ENCODE measurements around the gene TDRD6. TPM values are rescaled to one million over a fixed set of nuclear protein-coding genes. Genes with fewer than 3 reads are reported as not detected.

Gene TDRD6
- total and polyA plus RNA-seq, 3 donors from 2014 or later = 28.1 to 51.3 (median 42.2) TPM

DNA sequence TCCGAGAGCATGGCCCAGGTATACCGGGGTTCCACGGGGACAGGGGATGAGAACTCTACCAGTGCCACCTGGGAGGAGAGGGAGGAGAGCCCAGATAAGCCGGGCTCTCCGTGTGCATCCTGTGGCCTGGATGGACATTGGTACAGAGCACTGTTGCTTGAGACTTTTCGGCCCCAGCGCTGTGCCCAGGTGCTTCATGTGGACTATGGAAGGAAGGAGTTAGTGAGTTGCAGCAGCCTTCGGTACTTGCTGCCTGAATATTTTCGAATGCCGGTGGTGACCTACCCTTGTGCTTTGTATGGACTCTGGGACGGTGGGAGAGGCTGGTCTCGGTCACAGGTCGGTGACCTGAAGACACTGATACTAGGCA, 1.3 kb downstream of the TDRD6 start:
- H3K4me3 ChIP-seq = peak overlapping the region; percentile 57 to 63

DNA sequence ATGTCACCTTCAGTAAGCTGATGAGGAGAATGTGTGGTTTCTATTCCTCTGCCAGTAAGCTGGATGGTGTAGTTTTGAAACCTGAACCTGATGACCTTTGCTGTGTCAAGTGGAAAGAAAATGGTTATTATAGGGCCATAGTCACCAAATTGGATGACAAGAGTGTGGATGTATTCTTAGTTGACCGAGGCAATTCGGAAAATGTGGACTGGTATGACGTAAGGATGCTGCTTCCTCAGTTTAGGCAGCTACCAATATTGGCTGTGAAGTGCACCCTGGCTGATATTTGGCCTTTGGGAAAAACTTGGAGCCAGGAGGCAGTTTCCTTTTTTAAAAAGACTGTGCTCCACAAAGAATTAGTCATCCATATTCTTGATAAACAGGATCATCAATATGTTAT, 2.0 kb downstream of the TDRD6 start:
- H3K27ac ChIP-seq = no peak overlapping the region
- H3K9me3 ChIP-seq = no peaks in the 10 kb centered on the region
- TF ChIP-seq, protein P1, sequence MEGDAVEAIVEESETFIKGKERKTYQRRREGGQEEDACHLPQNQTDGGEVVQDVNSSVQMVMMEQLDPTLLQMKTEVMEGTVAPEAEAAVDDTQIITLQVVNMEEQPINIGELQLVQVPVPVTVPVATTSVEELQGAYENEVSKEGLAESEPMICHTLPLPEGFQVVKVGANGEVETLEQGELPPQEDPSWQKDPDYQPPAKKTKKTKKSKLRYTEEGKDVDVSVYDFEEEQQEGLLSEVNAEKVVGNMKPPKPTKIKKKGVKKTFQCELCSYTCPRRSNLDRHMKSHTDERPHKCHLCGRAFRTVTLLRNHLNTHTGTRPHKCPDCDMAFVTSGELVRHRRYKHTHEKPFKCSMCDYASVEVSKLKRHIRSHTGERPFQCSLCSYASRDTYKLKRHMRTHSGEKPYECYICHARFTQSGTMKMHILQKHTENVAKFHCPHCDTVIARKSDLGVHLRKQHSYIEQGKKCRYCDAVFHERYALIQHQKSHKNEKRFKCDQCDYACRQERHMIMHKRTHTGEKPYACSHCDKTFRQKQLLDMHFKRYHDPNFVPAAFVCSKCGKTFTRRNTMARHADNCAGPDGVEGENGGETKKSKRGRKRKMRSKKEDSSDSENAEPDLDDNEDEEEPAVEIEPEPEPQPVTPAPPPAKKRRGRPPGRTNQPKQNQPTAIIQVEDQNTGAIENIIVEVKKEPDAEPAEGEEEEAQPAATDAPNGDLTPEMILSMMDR (IDR thresholded peaks at IDR 0.05) = no peak
- TF ChIP-seq POLR2A (IDR thresholded peaks at IDR 0.05) = no peak
- H3K27me3 ChIP-seq = no peaks in the 10 kb centered on the region
- no peaks in the 10 kb centered on the region for H3K4me1 ChIP-seq
- peak overlapping the region in 1 of 2 donors; percentile 63 for H3K4me3 ChIP-seq
- no peaks in the 10 kb centered on the region for H3K36me3 ChIP-seq (ENCODE audit: low read depth, missing control alignments)
- intact Hi-C loops (cut with DNase I; ENCODE audit: low total_unique reads) = no loop called here
- 51 to 72% methylated on average over 3 of the region's 3 CpGs for WGBS, 2 donors
- DNase-seq = no peak

More for the DNA sequence above, 1.3 kb downstream of the TDRD6 start:
- no peak for DNase-seq
- WGBS, 2 donors = 45 to 82% methylated on average over 9 to 13 of the region's 13 CpGs
- Histone ChIP-seq H3K4me1 (no peaks in the 10 kb centered on the region), H3K9me3 (no peaks in the 10 kb centered on the region), H3K27ac (no peak overlapping the region), H3K27me3 (no peaks in the 10 kb centered on the region), H3K36me3 (ENCODE audit: low read depth, missing control alignments) (no peaks in the 10 kb centered on the region)
- intact Hi-C loops (cut with DNase I; ENCODE audit: low total_unique reads) = no loop called here
- TF ChIP-seq POLR2A (IDR thresholded peaks at IDR 0.05) = no peak
- TF ChIP-seq, protein P1 (IDR thresholded peaks at IDR 0.05) = no peak

DNA sequence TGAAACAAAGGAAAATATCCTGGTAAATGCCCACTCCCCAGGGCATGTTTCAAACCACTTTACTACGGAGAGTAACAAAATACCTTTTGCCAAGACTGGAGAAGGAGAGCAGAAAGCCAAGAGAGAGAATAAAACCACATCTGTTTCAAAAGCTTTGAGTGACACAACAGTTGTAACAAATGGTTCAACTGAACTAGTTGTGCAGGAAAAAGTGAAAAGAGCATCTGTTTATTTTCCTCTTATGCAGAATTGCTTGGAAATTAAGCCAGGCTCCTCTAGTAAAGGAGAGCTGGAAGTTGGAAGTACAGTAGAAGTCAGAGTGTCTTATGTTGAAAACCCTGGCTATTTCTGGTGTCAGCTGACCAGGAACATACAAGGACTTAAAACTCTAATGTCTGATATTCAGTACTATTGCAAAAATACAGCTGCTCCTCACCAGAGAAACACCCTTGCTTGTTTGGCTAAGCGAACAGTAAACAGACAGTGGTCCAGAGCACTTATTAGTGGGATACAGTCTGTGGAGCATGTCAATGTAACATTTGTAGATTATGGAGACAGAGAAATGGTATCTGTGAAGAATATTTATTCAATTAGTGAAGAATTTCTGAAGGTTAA, 2.6 kb downstream of the TDRD6 start:
- intact Hi-C loops (cut with DNase I; ENCODE audit: low total_unique reads) = no loop called here
- 54 to 59% methylated on average over 2 of the region's 2 CpGs for WGBS, 2 donors
- H3K4me1 ChIP-seq = no peaks in the 10 kb centered on the region
- no peak for DNase-seq
- no peak overlapping the region for H3K4me3 ChIP-seq
- H3K36me3 ChIP-seq (ENCODE audit: low read depth, missing control alignments) = no peaks in the 10 kb centered on the region
- no peaks in the 10 kb centered on the region for H3K27me3 ChIP-seq
- no peak overlapping the region for H3K27ac ChIP-seq
- H3K9me3 ChIP-seq = no peaks in the 10 kb centered on the region
- TF ChIP-seq, protein P1 (IDR thresholded peaks at IDR 0.05) = no peak
- TF ChIP-seq POLR2A (IDR thresholded peaks at IDR 0.05) = no peak

DNA sequence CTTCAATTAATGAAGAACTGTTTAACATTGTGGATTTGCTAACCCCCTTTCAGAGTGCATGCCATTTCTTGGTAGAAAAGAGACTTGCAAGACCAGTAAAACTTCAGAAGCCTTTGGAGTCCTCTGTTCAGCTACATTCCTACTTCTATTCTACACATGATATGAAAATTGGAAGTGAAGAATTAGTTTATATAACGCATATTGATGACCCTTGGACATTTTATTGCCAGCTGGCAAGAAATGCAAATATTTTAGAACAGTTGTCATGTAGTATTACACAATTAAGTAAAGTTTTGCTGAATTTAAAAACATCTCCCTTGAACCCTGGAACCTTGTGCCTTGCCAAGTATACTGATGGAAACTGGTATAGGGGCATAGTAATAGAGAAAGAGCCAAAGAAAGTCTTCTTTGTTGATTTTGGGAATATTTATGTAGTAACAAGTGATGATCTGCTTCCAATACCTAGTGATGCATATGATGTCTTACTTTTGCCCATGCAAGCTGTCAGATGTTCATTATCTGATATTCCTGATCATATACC, 3.3 kb downstream of the TDRD6 start:
- WGBS, 2 donors = 47 to 74% methylated on average over 1 of the region's 1 CpG
- H3K9me3 ChIP-seq = no peaks in the 10 kb centered on the region
- H3K4me1 ChIP-seq = no peaks in the 10 kb centered on the region
- no peak for DNase-seq
- TF ChIP-seq POLR2A (IDR thresholded peaks at IDR 0.05) = no peak
- TF ChIP-seq, protein P1 (IDR thresholded peaks at IDR 0.05) = no peak
- no peaks in the 10 kb centered on the region for H3K27me3 ChIP-seq
- H3K27ac ChIP-seq = no peak overlapping the region
- intact Hi-C loops (cut with DNase I; ENCODE audit: low total_unique reads) = no loop called here
- no peak overlapping the region for H3K4me3 ChIP-seq
- no peaks in the 10 kb centered on the region for H3K36me3 ChIP-seq (ENCODE audit: low read depth, missing control alignments)

DNA sequence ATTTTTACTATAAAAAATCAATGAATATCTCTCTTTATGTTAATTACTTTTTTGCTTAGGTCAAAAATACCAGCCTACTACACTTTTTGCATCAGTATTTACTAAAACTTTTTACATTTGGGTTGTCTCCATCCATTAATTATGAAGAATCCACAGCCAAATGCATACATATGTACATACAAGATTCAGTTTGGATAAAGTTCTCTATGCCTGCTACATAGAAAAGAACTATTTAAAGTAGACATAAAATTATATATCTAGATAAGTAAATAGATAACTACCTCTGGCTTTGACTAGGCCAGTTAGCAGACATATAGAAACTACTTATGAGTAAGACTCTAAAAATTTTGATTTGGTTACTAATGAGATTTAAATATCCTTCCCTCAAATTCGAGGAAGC, 12.3 kb downstream of the TDRD6 start:
- WGBS, 2 donors = 89% methylated on average over 1 of the region's 1 CpG
- no peak for DNase-seq
- no peaks in the 10 kb centered on the region for H3K27me3 ChIP-seq

More for the DNA sequence above, 12.3 kb downstream of the TDRD6 start:
- Histone ChIP-seq H3K36me3 (ENCODE audit: low read depth, missing control alignments) (no peaks in the 10 kb centered on the region), H3K27ac (no peak overlapping the region), H3K4me1 (no peaks in the 10 kb centered on the region), H3K4me3 (no peak overlapping the region), H3K9me3 (no peaks in the 10 kb centered on the region)
- intact Hi-C loops (cut with DNase I; ENCODE audit: low total_unique reads) = no loop called here
- TF ChIP-seq POLR2A (IDR thresholded peaks at IDR 0.05) = no peak
- TF ChIP-seq, protein P1 (IDR thresholded peaks at IDR 0.05) = no peak

All from testis (tissue), 3 donors.